ENCODE measurements around the gene MYH9.
"Not testable (repeated sequence)": the region's sequence is repeated elsewhere in the genome, so short reads cannot be mapped to it uniquely, and the experiment has no call there.

- TF ChIP-seq, protein P1, sequence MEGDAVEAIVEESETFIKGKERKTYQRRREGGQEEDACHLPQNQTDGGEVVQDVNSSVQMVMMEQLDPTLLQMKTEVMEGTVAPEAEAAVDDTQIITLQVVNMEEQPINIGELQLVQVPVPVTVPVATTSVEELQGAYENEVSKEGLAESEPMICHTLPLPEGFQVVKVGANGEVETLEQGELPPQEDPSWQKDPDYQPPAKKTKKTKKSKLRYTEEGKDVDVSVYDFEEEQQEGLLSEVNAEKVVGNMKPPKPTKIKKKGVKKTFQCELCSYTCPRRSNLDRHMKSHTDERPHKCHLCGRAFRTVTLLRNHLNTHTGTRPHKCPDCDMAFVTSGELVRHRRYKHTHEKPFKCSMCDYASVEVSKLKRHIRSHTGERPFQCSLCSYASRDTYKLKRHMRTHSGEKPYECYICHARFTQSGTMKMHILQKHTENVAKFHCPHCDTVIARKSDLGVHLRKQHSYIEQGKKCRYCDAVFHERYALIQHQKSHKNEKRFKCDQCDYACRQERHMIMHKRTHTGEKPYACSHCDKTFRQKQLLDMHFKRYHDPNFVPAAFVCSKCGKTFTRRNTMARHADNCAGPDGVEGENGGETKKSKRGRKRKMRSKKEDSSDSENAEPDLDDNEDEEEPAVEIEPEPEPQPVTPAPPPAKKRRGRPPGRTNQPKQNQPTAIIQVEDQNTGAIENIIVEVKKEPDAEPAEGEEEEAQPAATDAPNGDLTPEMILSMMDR (conservative IDR thresholded peaks at IDR 0.05; ENCODE audit: low read depth, low read length), result not testable (repeated sequence)
- TF ChIP-seq EZH2 (IDR thresholded peaks at IDR 0.05; ENCODE audit: borderline replicate concordance, low read depth, low read length, poor library complexity, severe bottlenecking), result not testable (repeated sequence)
Observed at GRCh38 chr22:36427952-36428351, 40.2 kb upstream of the MYH9 start.

Data from A673 (cell line).